ENCODE data around the gene PGBD1.

The PGBD1 gene

GRCh38 chr6:28333599-28334018 is 52.2 kb downstream of the PGBD1 start:
- no peak for DNase-seq (ENCODE audit: low read depth in 2 of 2, low spot score in 1 of 2)

GRCh38 chr6:28334286-28335039 is 53.1 kb downstream of the PGBD1 start:
- no peak for DNase-seq (ENCODE audit: low read depth in 2 of 2, low spot score in 1 of 2)

DNA sequence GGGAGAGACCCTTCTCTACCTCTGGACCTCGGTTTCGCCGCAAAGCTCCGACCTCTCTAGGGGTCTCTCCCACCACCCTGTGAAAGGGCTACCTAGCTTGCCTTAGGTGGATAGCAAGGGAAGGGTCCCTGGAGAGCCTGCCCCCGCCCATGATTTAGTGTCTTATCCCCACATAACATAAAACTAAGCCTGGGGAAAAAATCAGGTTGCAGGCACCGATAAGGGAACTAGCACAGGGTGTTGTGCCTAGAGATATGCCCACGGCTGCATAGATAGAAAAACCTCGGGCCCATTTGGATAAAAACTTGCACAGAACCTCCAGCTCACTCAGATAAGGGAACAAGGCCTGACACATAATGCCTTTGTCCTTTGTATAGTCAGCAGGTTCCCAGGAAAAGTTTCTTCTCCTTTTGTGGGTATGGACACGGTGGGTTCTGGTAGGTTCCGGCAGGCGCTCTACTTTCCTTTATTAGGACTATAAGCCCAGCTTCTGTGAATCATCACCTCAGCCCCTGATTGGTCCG is 53.7 kb downstream of the PGBD1 start:
- DNase-seq (ENCODE audit: low read depth in 2 of 2, low spot score in 1 of 2) = no peak

DNA sequence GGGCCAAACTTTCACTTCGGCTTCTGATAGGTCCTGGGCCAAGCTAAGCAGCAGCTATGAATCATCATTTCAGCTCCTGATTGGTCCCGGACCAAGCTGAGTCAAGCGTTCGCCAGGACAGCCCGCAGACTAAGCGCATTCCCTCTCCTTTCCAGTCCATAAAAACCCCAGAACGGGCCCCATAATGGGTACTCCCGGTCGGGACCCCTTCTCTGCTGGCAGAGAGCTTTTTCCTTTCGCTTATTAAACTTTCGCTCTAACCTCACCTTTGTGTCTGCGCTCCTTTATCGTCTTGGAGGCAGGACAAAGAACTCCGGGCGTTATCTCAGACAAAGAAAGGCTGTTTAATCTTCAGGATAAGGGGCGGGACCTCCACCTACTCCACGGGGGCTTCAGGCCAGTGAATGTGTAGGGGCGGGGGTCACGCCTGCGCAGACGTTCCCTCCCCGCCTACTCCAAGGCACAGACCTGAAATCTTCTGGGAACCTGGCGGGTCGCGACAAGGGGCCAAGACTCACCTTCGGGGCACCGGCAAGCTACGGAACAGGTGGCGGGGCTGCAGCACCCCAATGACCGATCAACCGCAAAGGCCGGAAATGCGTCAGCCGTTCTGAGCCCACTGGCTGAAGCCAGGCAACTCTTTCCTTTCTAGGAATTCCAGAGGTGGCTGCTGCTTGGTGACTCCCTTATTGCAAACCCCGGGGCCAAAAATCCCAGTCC is 54.4 kb downstream of the PGBD1 start, which contains the start of gene ZSCAN31:
TSS of gene ZSCAN31 (minus strand) at position 585 of the 720 bp plus-strand sequence. CDS start 6,465 bp downstream, outside the sequence.
- peak; percentile 45 to 63 for DNase-seq (ENCODE audit: low read depth in 2 of 2, low spot score in 1 of 2)

- no peak for DNase-seq (ENCODE audit: low read depth in 2 of 2, low spot score in 1 of 2)
Observed at GRCh38 chr6:28336284-28337120, 55.1 kb downstream of the PGBD1 start.

- no peak for DNase-seq (ENCODE audit: low read depth in 2 of 2, low spot score in 1 of 2)
Observed at GRCh38 chr6:28337121-28337520, 55.7 kb downstream of the PGBD1 start.

- DNase-seq (ENCODE audit: low read depth in 2 of 2, low spot score in 1 of 2) = no peak
Observed at GRCh38 chr6:28340310-28341095, 59.1 kb downstream of the PGBD1 start.

DNA sequence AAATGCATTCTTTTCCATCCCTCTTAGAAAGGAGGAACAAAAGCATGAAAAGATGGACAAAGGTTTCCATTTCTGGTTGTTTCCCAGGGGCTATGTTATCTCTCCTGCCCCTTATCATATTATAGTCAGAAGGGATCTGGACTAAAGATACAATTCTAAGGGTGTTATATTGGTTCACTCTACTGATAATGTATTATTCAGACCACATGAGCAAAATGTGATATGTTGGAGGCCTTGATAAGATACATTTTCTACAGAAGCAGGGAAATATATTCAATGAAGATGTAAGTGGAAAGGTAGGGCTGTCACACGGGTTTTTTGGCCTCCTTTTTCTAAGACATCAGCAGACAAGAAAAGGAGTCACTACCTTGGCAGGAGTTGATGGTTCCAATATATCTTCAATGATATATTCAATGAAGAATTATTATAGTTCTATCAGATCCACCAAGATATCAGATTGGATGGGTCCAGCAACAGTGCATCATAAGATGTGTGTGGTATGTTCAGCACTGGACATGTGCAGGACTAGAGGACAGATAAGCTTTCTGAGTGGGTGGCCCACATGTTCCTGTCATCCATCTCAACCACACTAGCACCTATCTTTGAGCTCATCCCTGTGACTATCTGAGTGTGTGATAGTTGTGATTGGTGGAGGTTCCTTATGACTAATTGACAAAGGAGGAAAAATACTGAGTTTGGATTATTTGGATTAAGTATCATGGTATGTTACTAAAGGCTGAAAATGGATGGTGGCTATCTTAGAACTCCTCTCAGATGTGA is 62.7 kb downstream of the PGBD1 start:
- DNase-seq (ENCODE audit: low read depth in 2 of 2, low spot score in 1 of 2) = no peak

DNA sequence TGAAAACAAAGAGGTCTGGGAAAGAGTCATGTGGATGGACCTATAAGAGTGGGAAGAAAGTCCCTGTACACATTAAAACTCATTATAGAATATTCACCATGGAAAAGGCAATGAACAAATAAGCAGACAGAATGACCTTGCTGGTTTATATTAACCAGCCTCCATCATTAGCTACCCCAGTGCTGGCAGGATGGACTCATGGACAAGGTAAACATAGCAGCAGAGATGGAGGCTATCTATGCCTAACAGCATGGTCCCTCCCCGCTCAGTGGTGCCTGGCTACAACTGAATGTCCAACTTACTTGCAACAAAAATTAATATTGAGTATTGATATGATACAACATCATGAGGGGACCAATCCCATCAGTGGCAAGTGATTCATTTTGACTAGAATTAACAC is 63.8 kb downstream of the PGBD1 start:
- no peak for DNase-seq (ENCODE audit: low read depth in 2 of 2, low spot score in 1 of 2)

- DNase-seq (ENCODE audit: low read depth in 2 of 2, low spot score in 1 of 2) = no peak
Observed at GRCh38 chr6:28347119-28347518, 65.7 kb downstream of the PGBD1 start.

GRCh38 chr6:28349344-28349891 is 68.0 kb downstream of the PGBD1 start:
- no peak for DNase-seq (ENCODE audit: low read depth in 2 of 2, low spot score in 1 of 2)

DNA sequence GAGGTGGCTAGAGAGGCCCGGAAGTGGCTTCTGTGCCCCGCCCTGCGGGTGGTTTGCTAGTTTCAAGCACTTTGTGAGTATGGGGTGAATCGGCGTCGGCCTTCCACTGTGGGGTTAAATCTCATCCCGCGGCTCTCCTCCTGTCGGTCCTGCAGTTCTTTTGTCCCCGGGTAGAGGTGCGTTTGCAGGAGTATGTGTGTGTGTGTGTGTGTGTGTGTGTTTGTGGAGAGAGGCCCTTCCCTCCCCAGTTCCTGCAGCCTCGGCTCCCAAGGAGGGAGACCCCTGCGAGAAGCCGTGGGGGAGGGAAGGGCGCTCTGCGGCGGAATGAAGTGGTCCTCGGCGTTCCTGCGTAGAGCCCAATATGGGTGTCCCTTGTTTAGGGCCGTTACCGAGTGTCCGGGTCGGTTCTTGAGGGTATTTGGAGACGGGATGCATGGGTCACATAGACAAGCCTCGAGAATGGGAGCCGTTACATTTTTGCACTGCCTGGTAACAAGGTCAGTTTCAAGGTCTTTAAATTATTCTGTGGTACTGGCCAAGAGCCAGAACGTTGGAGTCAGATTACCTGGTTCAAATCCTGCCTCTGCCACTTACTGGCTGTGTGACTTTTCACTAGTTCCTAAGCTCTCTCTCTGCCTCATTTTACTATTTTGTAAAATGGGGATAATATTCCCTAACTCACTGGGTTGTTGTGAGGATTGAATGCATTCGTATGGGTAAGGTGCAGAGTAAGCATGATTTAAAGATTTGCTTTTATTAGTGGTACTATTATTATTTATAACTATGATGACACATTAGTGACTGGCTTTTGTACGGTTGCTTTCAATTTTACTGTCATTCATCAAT is 68.7 kb downstream of the PGBD1 start, which contains the start of gene ZKSCAN3:
TSS of gene ZKSCAN3 (plus strand) at position 56 of the 846 bp plus-strand sequence. CDS start 9,640 bp downstream, outside the sequence.
- DNase-seq (ENCODE audit: low read depth in 2 of 2, low spot score in 1 of 2) = peak; percentile 60 to 73

GRCh38 chr6:28351087-28351486 is 69.7 kb downstream of the PGBD1 start:
- no peak for DNase-seq (ENCODE audit: low read depth in 2 of 2, low spot score in 1 of 2)

- DNase-seq (ENCODE audit: low read depth in 2 of 2, low spot score in 1 of 2) = no peak
Observed at GRCh38 chr6:28351493-28351925, 70.1 kb downstream of the PGBD1 start.

All from stimulated activated CD8-positive, alpha-beta memory T cell treated with anti-CD3 and anti-CD28 coated beads, Interleukin-4, amount 100 ng/mL, for 1 hour (primary cell).